HepG2 (cell line): ENCODE measurements around the gene PHLPP2. TPM values are rescaled to one million over a fixed set of nuclear protein-coding genes. Genes with fewer than 3 reads are reported as not detected.

Experiments used
- CREM ChIP-seq, 2 experiments: sonication (generic) in 1 of 2; formaldehyde crosslinking in 1 of 2; IDR thresholded peaks; 2 replicates each; pipeline versions ENCODE4 v1.4.0 to v1.6.1; 2016 to 2020; ENCODE audit warnings: antibody characterized with exemption in 1 of 2, mild to moderate bottlenecking in 1 of 2, missing genetic modification reagents in 1 of 2
- FOSL2 ChIP-seq: sonication (generic); formaldehyde crosslinking; IDR thresholded peaks from 2 replicates; pipeline ENCODE4 v1.4.0; 2020; ENCODE audit warnings: missing genetic modification reagents
- FOXK2 ChIP-seq: fragments of 450-650 bp; IDR thresholded peaks from 2 replicates; pipeline ENCODE4 v1.6.1; 2016
- GABPB1 ChIP-seq: IDR thresholded peaks from 2 replicates; pipeline ENCODE4 v1.6.1; 2016; ENCODE audit warnings: mild to moderate bottlenecking, missing genetic modification reagents, moderate library complexity, missing compliant biosample characterization
- HBP1 ChIP-seq: IDR thresholded peaks from 2 replicates; pipeline ENCODE4 v1.6.1; 2016; ENCODE audit warnings: low read depth, control low read depth
- HNF1B ChIP-seq: sonication (generic); formaldehyde crosslinking; IDR thresholded peaks from 2 replicates; pipeline ENCODE4 v1.5.1; 2020; ENCODE audit warnings: mild to moderate bottlenecking, moderate library complexity, missing genetic modification reagents
- KLF9 ChIP-seq: IDR thresholded peaks from 2 replicates; pipeline ENCODE4 v1.6.1; 2016; ENCODE audit warnings: low read depth
- NFIC ChIP-seq: IDR thresholded peaks from 2 replicates; pipeline ENCODE4 v1.6.1; 2012; ENCODE audit warnings: mild to moderate bottlenecking, low read length, inconsistent platforms
- POGZ ChIP-seq: sonication (generic); formaldehyde crosslinking; IDR thresholded peaks from 2 replicates; pipeline ENCODE4 v1.4.0; 2020; ENCODE audit warnings: mild to moderate bottlenecking, missing genetic modification reagents
- SP140L ChIP-seq: sonication (generic); formaldehyde crosslinking; IDR thresholded peaks from 2 replicates; pipeline ENCODE4 v1.4.0; 2020; ENCODE audit warnings: missing genetic modification reagents, borderline replicate concordance
- TSC22D2 ChIP-seq: sonication (generic); formaldehyde crosslinking; IDR thresholded peaks from 2 replicates; pipeline ENCODE4 v1.5.1; 2020; ENCODE audit warnings: missing genetic modification reagents, mild to moderate bottlenecking, borderline replicate concordance
- XRCC5 ChIP-seq: fragments of 200-400 bp; formaldehyde crosslinking; optimal IDR thresholded peaks from 2 replicates; pipeline ENCODE3; 2017; ENCODE audit warnings: mild to moderate bottlenecking, low read length
- ZMAT3 ChIP-seq: sonication (generic); formaldehyde crosslinking; conservative IDR thresholded peaks from 2 replicates; pipeline ENCODE4 v1.7.0; 2021; ENCODE audit warnings: missing genetic modification reagents
- ZNF350 ChIP-seq: sonication (generic); formaldehyde crosslinking; IDR thresholded peaks from 2 replicates; pipeline ENCODE4 v1.4.0; 2020; ENCODE audit warnings: mild to moderate bottlenecking, low read depth, missing genetic modification reagents, borderline replicate concordance
- ZNF407 ChIP-seq: sonication (generic); formaldehyde crosslinking; IDR thresholded peaks from one replicate; pipeline ENCODE4 v1.5.1; 2020; ENCODE audit warnings: mild to moderate bottlenecking, missing genetic modification reagents; ENCODE audit errors: not compliant biosample characterization
- ZNF451 ChIP-seq: sonication (generic); formaldehyde crosslinking; IDR thresholded peaks from 2 replicates; pipeline ENCODE4 v1.5.0; 2020; ENCODE audit warnings: mild to moderate bottlenecking, missing genetic modification reagents
- ZNF746 ChIP-seq: sonication (generic); formaldehyde crosslinking; IDR thresholded peaks from 2 replicates; pipeline ENCODE4 v1.8.0; 2022; ENCODE audit warnings: mild to moderate bottlenecking, missing genetic modification reagents
- ZNF776 ChIP-seq: sonication (generic); formaldehyde crosslinking; IDR thresholded peaks from 2 replicates; pipeline ENCODE4 v1.4.0; 2020; ENCODE audit warnings: mild to moderate bottlenecking, missing genetic modification reagents
- polyA plus RNA-seq, 8 experiments: library from polyadenylated mRNA; depleted of rRNA in 3 of 8; stranded (reverse) in 7 of 8; unstranded in 1 of 8; fragments of >200 nt; fragmentation: Illumina TruSeq in 4 of 8; extraction: Trizol in 4 of 8; gene quantifications; 2 replicates each; pipeline versions ENCODE4 v1.2.1 to v1.2.3, GENCODE V29; 2011 to 2016; ENCODE audit warnings: low read depth in 4 of 8, missing spikeins in 1 of 8, mixed read lengths in 1 of 8; ENCODE audit not compliant: insufficient read depth in 1 of 8
- total RNA-seq, 5 experiments: library from RNA; depleted of rRNA; stranded (reverse); fragments of >200 nt; fragmentation: Illumina TruSeq; extraction: Trizol; gene quantifications; 2 replicates each; pipeline ENCODE4 v1.2.3, GENCODE V29; 2016; ENCODE audit warnings: low read depth in 1 of 5

The PHLPP2 gene
- total and polyA plus RNA-seq, 2 of the 13 experiments (the other 11 are each of a cell fraction or from before 2014, with no cell fraction given), result 8.9 TPM

- TF ChIP-seq ZNF350 (CRISPR knock-in tag) (0 out of 2 replicates have a peak, but pooled peaks have one; percentile 30), XRCC5 (peak; percentile 43), ZNF407 (CRISPR knock-in tag) (no peak), ZNF776 (CRISPR knock-in tag) (peak; percentile 78; the same call in 1 of the 2 replicates), POGZ (peak; percentile 35; the same call in 1 of the 2 replicates), NFIC (no peak), HBP1 (no peak), GABPB1 (CRISPR knock-in tag) (peak; percentile 72), CREM (IDR thresholded peaks at IDR 0.05) (no peak), CREM (CRISPR knock-in tag; IDR thresholded peaks at IDR 0.05) (no peak), FOSL2 (CRISPR knock-in tag) (peak; percentile 13; the same call in 1 of the 2 replicates), SP140L (CRISPR knock-in tag) (0 out of 2 replicates have a peak, but pooled peaks have one; percentile 52), KLF9 (CRISPR knock-in tag) (0 out of 2 replicates have a peak, but pooled peaks have one; percentile 67), ZMAT3 (peak; percentile 73), ZNF746 (0 out of 2 replicates have a peak, but pooled peaks have one; percentile 32), FOXK2 (no peak), TSC22D2 (peak; percentile 49; the same call in 1 of the 2 replicates), HNF1B (peak; percentile 58; the same call in 1 of the 2 replicates), ZNF451 (CRISPR knock-in tag) (0 out of 2 replicates have a peak, but pooled peaks have one; percentile 47)
Observed at GRCh38 chr16:71626018-71626857, 98.3 kb downstream of the PHLPP2 start, which contains the start of gene MARVELD3 (continued).
